Left lung (tissue), 10 donors: ENCODE measurements around the gene CDH12. TPM values are rescaled to one million over a fixed set of nuclear protein-coding genes. Genes with fewer than 3 reads are reported as not detected.

ENCODE experiments used
- ATAC-seq: fragments of 200-7000 bp; cut with Tn5 transposase; one replicate; pipeline ENCODE4 v1.9.1; 2020; ENCODE audit warnings: moderate library complexity
- DNase-seq, 4 donors: peaks; one replicate each; pipeline ENCODE4 v3.0.0-alpha.2; 2013 to 2020
- H3K27ac ChIP-seq, 2 donors: fragments of 200-600 bp; sonication (generic) in 1 of 2; one replicate each; pipeline versions ENCODE4 v1.5.0 to v1.8.0; 2020 to 2021
- H3K27me3 ChIP-seq, 2 donors: fragments of 200-600 bp; sonication (generic) in 1 of 2; one replicate each; pipeline versions ENCODE4 v1.5.0 to v1.8.0; 2020 to 2021
- H3K36me3 ChIP-seq, 2 donors: fragments of 200-600 bp; sonication (generic) in 1 of 2; one replicate each; pipeline versions ENCODE4 v1.5.0 to v1.8.0; 2020 to 2021
- H3K4me1 ChIP-seq, 2 donors: fragments of 200-600 bp; one replicate each; pipeline ENCODE4 v1.8.0; 2021
- H3K4me3 ChIP-seq, 2 donors: fragments of 200-600 bp; sonication (generic) in 1 of 2; one replicate each; pipeline versions ENCODE4 v1.5.0 to v1.8.0; 2020 to 2021; ENCODE audit warnings: mild to moderate bottlenecking in 1 of 2
- H3K9me3 ChIP-seq, 2 donors: fragments of 200-600 bp; sonication (generic) in 1 of 2; one replicate each; pipeline versions ENCODE4 v1.5.0 to v1.8.0; 2020 to 2021
- CTCF ChIP-seq, 2 donors: fragments of 200-600 bp; sonication (generic) in 1 of 2; IDR thresholded peaks; one replicate each; pipeline versions ENCODE4 v1.5.0 to v1.8.0; 2021; ENCODE audit warnings: antibody characterized with exemption in 2 of 2
- intact Hi-C, 2 donors: fragments of 100-400 bp; cut with DNase I; formaldehyde crosslinking; loops; one replicate each; pipeline versions ENCODE4 v1.11.2 to v1.14.2; 2022
- polyA plus RNA-seq, 6 donors: library from polyadenylated mRNA; unstranded; fragments of 120-200 nt; gene quantifications; one replicate each; pipeline ENCODE4 v1.2.1, GENCODE V29; 2013; ENCODE audit not compliant: insufficient read length in 6 of 6
- total RNA-seq, 2 donors: library from RNA; stranded (reverse); fragmentation: NEBNext Ultra II Directional; extraction: Animal tissue kit (Norgen Biotek cat#: 25700); gene quantifications; one replicate each; pipeline ENCODE4 v1.2.1, GENCODE V29; 2021
- donor health status: DM: no; HTN: yes; CAD: no.
- donor health status: DM: no; HTN: no; CAD: no.

The CDH12 gene
- total and polyA plus RNA-seq, 8 donors = 2.6 to 6.5 (median 5.2) TPM; not detected in 2

GRCh38 chr5:22708770-22709328 lies 144.3 kb downstream of the CDH12 start:
- intact Hi-C loops = no loop called here
- DNase-seq = peak in 1 of 4 donors; percentile 14
- ATAC-seq = no peak
- no peak for TF ChIP-seq CTCF (IDR thresholded peaks at IDR 0.05)
- Histone ChIP-seq H3K36me3 (no peaks in the 10 kb centered on the region), H3K4me1 (no peaks in the 10 kb centered on the region), H3K27ac (no peak overlapping the region), H3K9me3 (no peaks in the 10 kb centered on the region), H3K4me3 (no peak overlapping the region), H3K27me3 (no peaks in the 10 kb centered on the region)

- H3K27ac ChIP-seq = no peak overlapping the region
- no peaks in the 10 kb centered on the region for H3K4me1 ChIP-seq
- ATAC-seq = no peak
- intact Hi-C loops = no loop called here
- TF ChIP-seq CTCF (IDR thresholded peaks at IDR 0.05) = no peak
- DNase-seq = no peak
- no peaks in the 10 kb centered on the region for H3K36me3 ChIP-seq
- H3K9me3 ChIP-seq = no peaks in the 10 kb centered on the region
- H3K27me3 ChIP-seq = no peaks in the 10 kb centered on the region
- no peak overlapping the region for H3K4me3 ChIP-seq
These were observed 146.2 kb downstream of the CDH12 start for GRCh38 chr5:22706901-22707300.

- H3K4me3 ChIP-seq = no peak overlapping the region
- no peaks in the 10 kb centered on the region for H3K9me3 ChIP-seq
- intact Hi-C loops = no loop called here
- no peaks in the 10 kb centered on the region for H3K27me3 ChIP-seq
- DNase-seq (no peak), ATAC-seq (no peak)
- no peaks in the 10 kb centered on the region for H3K36me3 ChIP-seq
- H3K4me1 ChIP-seq = no peaks in the 10 kb centered on the region
- no peak overlapping the region for H3K27ac ChIP-seq
- TF ChIP-seq CTCF (IDR thresholded peaks at IDR 0.05) = no peak
These were observed 153.8 kb downstream of the CDH12 start for GRCh38 chr5:22699319-22699718.

- no peak overlapping the region for H3K4me3 ChIP-seq
- no peaks in the 10 kb centered on the region for H3K4me1 ChIP-seq
- no peaks in the 10 kb centered on the region for H3K36me3 ChIP-seq
- H3K9me3 ChIP-seq = no peaks in the 10 kb centered on the region
- no peak for TF ChIP-seq CTCF (IDR thresholded peaks at IDR 0.05)
- no peak overlapping the region for H3K27ac ChIP-seq
- intact Hi-C loops = no loop called here
- no peak for ATAC-seq
- H3K27me3 ChIP-seq = no peaks in the 10 kb centered on the region
- no peak for DNase-seq
These were observed 160.0 kb downstream of the CDH12 start for GRCh38 chr5:22693121-22693520.

- H3K27ac ChIP-seq = no peak overlapping the region
- no peak for ATAC-seq
These were observed 170.1 kb downstream of the CDH12 start for GRCh38 chr5:22683050-22683449.

More at GRCh38 chr5:22683050-22683449, 170.1 kb downstream of the CDH12 start:
- H3K9me3 ChIP-seq = no peaks in the 10 kb centered on the region
- DNase-seq = no peak
- no peaks in the 10 kb centered on the region for H3K27me3 ChIP-seq
- no peak overlapping the region for H3K4me3 ChIP-seq
- no peaks in the 10 kb centered on the region for H3K4me1 ChIP-seq
- intact Hi-C loops = no loop called here
- TF ChIP-seq CTCF (IDR thresholded peaks at IDR 0.05) = no peak
- no peaks in the 10 kb centered on the region for H3K36me3 ChIP-seq
